ENCODE results near the gene ZBTB46.
"Not testable (repeated sequence)": the region's sequence is repeated elsewhere in the genome, so short reads cannot be mapped to it uniquely, and the experiment has no call there.

ZBTB46 gene

GRCh38 chr20:63811491-63811875 lies 19.6 kb downstream of the ZBTB46 start:
- DNase-seq = no peak

GRCh38 chr20:63810730-63811490 lies 20.2 kb downstream of the ZBTB46 start:
- DNase-seq = no peak

GRCh38 chr20:63809856-63810255 lies 21.2 kb downstream of the ZBTB46 start:
- no peak for DNase-seq

GRCh38 chr20:63808964-63809674 lies 21.9 kb downstream of the ZBTB46 start:
- no peak for DNase-seq

GRCh38 chr20:63808145-63808724 lies 22.8 kb downstream of the ZBTB46 start:
- DNase-seq = no peak

- DNase-seq = no peak
These were observed 23.4 kb downstream of the ZBTB46 start for GRCh38 chr20:63807654-63808053.

- no peak for DNase-seq
These were observed 26.8 kb downstream of the ZBTB46 start for GRCh38 chr20:63804308-63804636.

- no peak for DNase-seq
These were observed 28.4 kb downstream of the ZBTB46 start for GRCh38 chr20:63802469-63803240.

- not testable (repeated sequence) for DNase-seq
These were observed 29.9 kb downstream of the ZBTB46 start for GRCh38 chr20:63801174-63801573.

- not testable (repeated sequence) for DNase-seq
These were observed 30.7 kb downstream of the ZBTB46 start for GRCh38 chr20:63800411-63800810.

GRCh38 chr20:63799127-63799526 lies 31.9 kb downstream of the ZBTB46 start:
- not testable (repeated sequence) for DNase-seq

GRCh38 chr20:63797175-63797574 lies 33.9 kb downstream of the ZBTB46 start:
- not testable (repeated sequence) for DNase-seq

- DNase-seq = no peak
These were observed 35.8 kb downstream of the ZBTB46 start for GRCh38 chr20:63795178-63795830.

GRCh38 chr20:63794614-63795013 lies 36.5 kb downstream of the ZBTB46 start:
- no peak for DNase-seq

GRCh38 chr20:63792866-63793265 lies 38.2 kb downstream of the ZBTB46 start:
- DNase-seq = no peak

- no peak for DNase-seq
These were observed 39.4 kb downstream of the ZBTB46 start for GRCh38 chr20:63791497-63792156.

- no peak for DNase-seq
These were observed 40.4 kb downstream of the ZBTB46 start for GRCh38 chr20:63790572-63791168.

GRCh38 chr20:63789836-63790571 lies 41.1 kb downstream of the ZBTB46 start:
- no peak for DNase-seq

GRCh38 chr20:63787749-63788148 lies 43.3 kb downstream of the ZBTB46 start:
- no peak for DNase-seq

GRCh38 chr20:63787302-63787701 lies 43.8 kb downstream of the ZBTB46 start:
- DNase-seq = no peak

GRCh38 chr20:63785691-63786131 lies 45.4 kb downstream of the ZBTB46 start:
- DNase-seq = no peak

All from activated effector memory CD4-positive, alpha-beta T cell treated with anti-CD3 and anti-CD28 coated beads, Interleukin-2, amount 50 U/mL, for 16 hours (primary cell).